Measurements from ENCODE around the gene CTBP1.

Gene CTBP1

DNA sequence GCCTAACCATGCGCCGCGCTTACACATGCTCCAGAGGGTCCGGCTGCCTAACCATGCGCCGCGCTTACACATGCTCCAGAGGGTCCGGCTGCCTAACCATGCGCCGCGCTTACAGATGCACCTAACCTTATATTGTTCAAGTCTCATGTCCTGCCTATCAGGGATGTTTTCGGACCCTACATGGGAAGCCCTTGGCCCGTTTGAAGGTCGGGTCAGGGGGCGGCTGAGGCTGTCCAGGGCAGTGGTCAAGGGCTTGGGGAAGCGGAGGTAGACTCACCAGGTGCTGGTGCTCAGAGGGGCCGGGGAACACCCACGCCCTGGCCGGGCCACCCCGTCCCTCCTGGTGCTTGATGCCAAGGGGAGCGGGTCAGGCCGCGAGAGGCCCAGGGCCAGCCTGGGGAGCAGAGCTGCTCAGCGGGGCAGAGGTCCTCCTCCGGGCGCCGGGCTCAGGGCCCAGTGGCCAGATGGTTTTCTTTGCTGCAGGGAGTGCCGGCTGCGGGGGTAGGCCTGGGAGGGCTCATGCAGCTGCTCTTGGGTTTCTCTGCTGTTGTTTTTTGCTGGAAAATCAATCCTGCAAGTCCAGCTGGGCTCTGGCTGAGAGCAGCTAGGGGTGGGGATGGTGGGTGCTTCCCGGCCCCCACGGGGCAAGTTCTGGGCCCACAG, 41.2 kb downstream of the CTBP1 start:
- DNase-seq: no peak

DNA sequence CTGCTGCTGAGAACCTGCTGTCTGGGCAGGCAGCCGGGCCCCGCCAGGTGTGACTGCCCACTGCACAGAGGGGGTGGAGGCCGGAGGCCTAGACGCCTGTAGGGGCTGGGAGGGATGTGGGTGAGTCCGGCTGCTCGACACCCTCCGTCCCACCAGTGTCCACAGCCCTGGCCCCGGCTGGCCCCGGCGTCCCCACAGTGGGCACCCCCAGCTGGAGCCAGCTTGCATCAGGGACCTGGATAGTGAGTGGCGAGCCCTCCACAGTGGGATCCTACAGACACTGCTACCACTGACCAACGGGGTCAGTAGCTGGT, 41.8 kb downstream of the CTBP1 start:
- no peak for DNase-seq

DNA sequence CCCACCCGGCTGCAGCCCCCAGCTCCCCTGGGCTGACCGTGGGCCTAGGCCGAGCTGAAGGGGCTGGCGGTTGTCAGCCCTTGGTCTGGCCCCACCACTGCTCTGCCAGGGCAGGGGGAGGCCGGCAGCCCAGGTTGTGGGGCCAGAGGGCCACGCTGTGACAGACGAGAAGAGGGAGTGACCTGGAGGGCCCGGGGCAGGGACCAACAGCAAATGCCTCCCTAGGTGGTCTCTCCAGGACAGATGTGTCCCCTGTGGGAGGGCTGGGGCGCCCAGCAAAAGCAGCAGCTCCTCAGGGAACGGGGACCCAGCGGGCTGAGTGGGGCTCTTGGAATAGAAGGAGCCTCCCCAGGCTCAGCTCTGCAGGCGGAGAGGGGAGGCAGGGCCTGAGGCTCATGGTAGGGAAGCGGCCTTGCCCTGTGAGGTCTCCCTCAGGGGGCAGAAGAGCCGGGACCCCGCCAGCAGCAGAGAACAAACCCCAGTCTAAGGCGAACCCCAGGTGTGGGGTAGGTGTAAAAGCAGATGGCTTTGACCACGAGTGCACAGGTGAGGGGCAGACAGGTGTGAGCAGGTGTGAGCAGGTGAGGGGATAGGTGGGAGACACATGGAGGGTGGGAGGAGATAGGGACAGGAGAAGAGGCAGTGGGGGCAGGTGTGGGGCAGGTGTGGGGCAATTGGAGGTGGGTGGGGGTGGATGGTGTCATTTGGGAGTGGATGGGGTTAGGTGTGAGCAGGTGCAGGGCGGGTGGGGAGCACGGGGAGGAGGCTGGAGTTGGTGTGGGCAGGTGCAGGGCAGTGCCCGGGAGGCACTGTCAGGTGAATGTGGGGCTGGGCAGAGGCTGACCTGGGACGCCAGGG, 42.4 kb downstream of the CTBP1 start:
- no peak for DNase-seq

DNA sequence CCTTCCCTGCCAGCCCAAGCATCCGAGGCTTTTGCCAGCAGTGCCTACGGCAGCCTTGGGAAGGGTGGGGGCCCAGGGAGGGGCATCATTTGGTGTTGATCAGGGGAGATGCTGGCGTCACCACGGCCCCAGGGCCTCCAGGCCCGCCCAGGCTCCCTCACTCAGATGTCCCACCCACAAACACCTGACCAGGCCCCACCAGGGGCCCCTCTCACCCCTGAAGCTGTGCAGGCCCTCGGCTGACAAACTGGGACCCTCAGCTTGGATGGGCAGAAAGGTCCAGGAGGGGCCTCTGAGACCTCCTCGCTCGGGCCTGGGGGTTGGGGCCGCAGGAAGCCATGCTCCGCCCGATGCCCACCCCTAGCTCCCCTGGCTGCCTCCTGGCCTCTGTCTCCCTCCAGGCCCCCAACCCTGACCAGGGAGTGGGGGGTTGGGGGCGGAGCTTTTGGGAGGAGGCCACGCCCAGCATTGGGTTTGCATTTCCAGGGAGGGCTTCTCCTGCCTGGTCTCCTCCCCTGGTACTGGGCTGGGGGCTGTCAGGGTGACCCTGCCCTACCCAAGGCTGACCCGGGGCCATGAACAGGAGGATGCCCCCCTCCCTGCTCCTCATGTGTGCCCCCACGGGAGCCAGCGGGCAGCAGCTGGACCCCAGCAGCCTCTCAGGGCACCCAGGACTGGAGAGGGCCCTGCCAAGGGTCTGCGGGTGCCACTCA, 43.2 kb downstream of the CTBP1 start:
- no peak for DNase-seq

DNA sequence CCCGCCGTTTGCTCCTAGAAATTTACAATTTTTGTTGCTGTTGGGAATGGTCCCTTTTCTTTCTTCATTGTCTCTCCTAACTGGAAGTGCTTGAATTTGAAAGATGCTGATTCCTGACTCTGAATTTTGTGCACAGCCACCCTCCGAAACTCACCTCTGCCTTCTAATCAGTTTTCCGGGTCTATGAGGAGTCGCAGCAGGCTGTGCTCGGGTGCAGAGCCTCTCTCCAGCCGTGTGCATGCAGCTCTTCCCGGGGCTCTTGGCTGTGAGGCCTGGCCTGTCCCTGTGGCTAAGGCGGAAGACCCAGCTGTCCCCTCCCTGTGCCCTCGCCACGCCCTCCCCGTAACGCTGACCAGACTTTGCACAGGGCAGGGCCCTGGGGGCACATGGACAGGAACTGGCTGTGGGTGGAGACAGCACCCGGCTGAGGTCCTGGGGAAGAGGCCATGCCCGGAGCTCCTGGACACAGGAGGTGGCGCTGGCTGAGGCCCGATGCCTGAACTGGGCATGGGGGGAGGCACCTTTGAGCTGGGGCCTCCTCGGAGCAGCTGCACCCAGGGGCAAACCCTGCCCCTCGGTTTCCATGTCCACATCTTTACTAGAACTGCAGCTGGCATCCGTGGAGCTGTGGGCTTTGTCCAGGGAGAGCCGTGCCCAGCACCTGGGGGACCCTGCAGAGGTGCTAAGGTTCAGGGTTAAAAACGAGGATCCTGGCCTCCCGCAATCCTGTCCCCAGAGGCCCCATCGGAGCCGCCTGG, 43.9 kb downstream of the CTBP1 start:
- DNase-seq: no peak

DNA sequence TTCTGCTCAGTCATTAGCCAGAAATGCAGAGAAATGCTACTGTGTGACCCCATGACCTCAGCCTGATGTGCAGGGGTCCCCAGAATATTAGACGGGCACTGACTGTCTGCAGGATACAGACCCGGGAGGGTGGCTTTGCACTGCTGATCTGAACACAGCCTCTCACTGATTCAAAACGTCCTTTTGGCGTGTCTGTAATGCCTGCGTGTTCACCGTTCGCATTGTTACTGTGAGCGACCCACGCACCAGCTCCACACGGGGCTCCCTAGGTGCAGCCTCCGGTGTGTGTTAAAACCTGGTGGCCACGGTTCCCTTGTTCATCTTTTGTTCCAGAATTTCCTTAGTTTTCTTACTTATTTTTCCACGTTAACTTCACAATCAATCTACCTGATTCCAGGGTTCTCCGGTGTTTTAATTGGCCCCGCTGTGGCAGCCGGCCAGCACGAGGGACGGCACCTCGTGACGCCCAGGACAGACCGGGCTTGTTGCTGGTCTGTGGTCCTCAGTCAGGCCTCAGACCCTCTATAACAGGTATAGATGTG, 44.6 kb downstream of the CTBP1 start:
- no peak for DNase-seq

DNA sequence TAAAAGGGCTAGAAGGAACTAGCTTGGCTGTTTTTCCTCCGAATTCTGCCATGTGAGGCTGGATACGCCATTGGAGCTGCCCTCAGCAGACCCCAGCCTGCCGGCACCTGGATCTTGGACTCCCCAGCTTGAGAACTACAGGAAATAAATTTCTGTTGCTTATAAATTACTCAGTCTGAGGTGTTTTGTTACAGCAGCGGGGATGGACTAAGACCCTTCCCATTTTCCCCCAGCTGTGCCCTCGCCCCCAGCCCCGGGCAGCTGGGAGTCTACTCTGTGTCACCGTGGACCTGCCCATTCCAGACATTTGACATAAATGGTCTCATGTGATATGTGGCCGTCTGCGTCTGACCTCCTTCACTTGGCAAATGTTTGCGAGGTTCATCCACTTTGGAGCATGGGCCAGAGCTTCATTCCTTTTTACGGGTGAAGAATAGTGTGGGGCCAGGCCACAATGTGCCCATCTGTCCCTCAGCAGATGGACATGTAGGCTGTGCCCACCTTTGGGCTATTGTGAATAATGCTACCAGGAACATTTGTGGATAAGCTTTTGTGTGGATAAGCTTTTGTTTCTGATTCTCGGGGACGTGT, 45.8 kb downstream of the CTBP1 start:
- DNase-seq: no peak

DNA sequence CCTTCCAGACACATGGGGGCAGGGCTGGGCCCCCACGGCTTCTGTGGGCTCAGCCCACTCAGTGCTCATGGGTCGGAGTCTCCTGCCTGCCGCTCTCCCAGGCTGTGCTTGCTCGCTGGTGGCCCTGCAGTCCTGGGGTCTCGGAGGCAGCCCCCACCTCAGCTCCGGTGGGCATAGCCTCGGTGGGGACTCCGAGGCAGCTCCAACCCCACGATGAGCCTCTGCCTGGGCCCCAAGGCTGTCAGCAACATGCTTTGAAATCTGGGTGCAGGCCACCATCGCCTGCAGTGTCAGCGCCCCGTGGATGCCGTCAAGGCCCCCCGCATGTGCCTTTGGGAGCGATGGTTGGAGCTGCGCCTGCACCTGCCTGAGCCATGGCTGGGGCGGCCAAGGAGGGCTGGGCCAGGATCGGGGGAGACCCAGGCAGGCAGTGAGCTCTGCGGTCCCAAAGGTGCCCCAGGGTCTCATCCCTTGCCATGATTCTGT, 46.4 kb downstream of the CTBP1 start:
- DNase-seq: no peak

DNA sequence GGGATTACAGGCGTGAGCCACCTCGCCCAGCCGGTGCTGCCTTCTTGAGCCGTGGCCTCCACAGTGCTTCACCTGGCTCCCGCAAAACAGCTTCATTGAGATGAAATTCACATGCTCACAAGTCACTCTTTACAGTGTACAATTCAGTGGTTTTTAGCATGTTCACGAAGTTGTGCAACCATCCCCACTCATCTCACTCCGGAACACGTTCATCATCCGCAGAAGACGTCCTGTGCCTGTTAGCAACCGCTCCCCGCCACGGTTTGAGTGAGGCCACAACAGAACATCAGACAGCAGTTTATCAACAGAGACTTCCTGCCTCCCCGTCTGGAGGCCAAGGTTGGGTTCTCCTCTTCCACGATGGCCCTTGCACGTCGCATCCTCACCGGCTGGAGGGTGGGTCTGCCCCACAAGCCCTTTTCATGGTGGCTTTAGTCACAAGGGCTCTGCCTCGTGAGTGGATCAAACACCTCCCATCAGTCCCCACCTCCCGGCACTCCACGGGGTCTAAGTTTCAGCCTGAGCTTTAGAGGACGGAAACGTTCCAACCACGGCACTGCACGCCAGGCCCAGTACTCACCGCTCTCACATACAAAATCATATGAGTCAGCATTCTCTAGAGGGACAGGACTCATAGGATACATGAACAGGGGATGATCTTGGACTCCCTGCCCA, 46.9 kb downstream of the CTBP1 start:
- DNase-seq: no peak

DNA sequence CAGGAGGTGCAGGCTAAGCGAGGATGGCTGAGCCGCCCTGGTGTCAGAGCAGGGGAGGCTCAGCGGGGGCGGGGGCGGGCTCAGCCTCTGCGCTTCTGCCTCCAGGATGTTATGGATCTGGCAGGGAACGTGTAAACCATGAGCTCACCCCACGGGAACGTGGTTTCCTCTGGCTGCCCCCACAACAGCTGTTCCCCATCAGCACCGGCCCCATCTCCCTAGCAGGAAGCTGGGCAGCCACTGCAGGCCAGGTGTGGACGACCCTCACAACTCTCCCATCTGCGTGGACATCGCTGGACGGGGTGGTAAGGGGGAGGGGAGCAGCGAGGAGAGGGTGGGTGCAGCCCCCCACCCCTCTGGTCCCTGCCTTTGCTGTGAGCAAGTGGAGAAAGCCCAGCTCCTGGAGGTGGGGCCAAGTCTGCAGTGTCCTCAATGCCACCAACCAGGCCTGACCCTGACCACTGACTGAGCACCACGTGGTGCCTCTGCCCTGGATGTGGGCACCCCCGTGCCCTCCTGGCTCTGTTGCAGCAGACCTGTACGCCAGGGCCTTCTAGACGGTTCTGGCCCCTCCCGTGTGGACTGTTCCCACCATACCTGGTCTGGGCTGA, 48.4 kb downstream of the CTBP1 start:
- DNase-seq: no peak

DNA sequence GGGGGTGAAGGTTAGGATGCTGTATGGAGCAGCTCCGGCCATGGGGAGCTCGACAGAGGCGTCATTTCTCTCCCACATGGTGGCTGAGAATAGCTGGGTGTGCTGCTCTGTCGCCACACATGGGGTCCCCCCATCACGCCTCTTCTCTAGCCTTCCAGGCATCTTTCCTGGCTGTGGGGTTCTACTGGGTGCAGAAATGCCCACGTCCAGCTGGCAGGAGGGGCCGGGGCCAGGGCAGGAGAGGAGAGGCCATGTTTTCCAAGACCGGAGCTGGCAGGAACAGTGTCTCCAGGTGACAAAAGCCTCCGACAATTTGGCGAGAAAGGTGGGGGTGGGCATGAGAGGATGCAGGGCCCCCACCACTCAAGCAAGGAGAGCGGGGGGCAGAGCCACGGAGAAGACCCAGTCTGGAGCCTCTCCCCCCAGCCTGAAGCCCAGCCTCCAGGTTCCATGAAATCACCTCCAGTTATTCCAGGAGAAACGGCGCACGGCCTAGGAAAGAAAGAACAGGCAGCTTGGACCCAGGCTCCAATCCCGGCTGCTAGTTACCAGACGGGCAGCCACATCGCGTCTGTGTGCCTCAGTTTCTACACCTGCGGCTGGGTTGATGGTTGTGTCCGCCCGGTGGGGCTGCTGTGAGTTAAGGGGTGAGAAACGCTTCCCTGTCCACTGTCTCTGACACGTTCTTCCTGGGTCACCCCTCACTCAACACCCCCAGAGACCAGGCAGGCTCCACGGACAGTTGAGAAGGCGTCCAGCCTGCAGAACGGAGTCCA, 49.2 kb downstream of the CTBP1 start:
- DNase-seq: no peak

DNA sequence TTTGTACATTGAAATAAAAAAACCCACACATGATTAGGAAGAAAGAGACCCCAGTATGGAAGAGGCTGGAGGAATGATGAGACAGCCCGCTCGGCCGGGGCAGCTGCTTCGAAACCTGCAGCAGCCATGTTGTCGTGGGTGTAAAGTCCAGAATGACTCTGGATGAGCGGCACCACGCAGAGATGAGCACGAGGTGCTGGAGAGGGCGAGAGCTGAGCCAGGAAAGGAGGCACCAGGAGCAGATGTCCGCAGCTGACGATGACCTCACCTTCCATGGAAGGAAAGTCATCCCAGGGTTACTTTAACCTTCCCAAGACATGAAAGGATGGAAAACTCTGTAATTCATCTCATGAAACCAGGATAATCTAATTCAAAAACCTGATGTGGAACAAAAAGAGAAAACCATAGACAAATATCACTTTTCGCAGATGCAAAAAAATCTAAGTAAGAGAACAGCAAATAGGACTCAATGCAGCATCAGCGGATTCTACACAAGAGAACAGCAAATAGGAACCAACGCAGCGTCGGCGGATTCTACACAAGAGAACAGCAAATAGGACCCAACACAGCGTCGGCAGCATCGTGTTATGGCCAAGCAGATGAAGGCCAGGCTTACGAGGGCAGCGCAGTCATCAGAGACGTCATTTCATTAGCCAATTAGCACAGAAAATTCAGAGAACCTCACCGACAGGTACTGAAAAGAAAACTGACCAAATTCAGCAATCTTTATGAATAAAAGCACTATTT, 50.7 kb downstream of the CTBP1 start:
- no peak for DNase-seq

DNA sequence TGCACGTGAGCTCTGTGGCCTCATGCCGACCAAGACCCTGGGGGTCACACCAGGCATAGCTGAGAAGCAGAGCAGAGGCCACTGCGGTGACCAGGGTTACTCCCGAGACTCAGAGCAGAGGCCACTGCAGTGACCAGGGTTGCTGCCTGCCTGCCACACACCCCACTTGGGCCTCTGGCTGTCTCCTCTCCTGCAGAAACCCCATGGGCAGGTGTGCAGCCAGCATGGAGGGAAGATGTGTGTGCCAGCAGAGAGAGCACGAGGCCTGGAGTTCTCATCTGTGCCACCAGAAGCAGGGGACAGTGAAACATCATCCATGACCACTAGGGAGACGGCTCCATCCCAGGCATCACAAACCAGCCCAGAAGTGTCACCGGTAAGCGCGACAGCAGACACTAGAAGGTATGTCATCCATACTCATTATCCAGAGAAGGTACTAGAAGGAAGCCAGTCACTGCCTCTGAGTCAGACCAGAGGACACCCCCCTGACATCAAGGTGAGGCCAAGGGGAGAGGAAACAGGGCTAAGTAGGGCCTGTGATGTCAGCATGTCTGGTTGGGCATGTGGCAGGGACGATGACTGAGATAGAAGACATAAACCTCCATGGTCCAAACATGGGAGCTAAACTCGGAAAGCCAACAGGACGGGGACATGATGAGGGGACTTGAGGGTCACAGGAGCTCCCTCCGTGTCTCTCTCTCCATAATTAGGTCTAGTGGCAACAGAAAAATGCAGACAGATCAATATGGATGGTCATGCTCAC, 52.3 kb downstream of the CTBP1 start:
- DNase-seq: no peak

DNA sequence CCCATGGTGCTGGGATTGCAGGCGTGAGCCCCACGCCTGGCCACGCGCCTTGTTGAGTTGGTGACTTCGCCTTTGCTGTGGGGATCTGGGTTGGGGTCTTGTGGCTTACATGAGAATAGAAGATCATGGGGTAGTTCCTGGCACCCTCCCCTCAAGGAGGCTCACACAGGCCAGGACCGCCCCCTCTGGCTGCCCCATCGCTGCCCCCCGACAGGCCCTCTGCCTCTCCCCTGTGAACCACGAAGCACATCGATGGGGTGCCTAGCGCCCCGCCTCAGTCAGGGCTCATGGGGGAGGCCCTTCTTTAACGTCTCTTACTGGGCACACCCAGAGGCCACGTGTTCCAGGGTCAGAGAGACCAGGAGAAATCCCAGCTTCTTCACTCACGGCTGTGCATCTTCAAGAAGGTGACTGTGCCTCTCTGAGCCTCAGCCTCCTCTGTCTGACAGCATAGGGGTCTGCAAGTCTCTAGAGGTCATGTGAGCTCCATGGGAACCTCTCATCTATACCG, 53.0 kb downstream of the CTBP1 start:
- DNase-seq: no peak

DNA sequence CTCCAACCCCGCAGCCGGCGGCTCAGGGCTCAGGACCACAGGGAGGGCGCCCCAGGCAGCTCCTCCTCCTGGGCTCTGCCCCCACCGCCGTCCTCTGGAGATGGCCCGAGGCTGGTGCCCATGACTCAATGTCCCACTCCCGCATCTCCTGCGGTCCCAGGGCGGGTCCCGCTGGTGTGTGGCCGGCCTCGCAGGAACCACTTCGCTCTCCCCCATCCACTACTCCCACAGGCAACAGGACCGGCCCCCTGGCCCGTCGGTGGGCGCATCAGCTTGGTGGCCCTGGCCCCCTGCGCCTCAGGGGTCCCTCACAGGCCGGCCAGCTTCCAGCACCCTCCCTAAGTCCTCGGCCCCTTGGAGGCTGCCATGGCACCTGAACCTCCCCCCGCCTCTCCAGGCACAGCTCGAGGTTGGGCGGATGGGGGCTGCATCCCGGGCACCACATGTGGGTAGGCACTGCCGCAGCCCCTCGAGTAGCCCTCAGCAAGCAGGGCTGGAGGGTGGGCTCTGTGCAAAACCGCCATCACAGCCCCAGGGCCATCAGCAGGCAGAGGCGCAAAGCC, 53.7 kb downstream of the CTBP1 start:
- no peak for DNase-seq

DNA sequence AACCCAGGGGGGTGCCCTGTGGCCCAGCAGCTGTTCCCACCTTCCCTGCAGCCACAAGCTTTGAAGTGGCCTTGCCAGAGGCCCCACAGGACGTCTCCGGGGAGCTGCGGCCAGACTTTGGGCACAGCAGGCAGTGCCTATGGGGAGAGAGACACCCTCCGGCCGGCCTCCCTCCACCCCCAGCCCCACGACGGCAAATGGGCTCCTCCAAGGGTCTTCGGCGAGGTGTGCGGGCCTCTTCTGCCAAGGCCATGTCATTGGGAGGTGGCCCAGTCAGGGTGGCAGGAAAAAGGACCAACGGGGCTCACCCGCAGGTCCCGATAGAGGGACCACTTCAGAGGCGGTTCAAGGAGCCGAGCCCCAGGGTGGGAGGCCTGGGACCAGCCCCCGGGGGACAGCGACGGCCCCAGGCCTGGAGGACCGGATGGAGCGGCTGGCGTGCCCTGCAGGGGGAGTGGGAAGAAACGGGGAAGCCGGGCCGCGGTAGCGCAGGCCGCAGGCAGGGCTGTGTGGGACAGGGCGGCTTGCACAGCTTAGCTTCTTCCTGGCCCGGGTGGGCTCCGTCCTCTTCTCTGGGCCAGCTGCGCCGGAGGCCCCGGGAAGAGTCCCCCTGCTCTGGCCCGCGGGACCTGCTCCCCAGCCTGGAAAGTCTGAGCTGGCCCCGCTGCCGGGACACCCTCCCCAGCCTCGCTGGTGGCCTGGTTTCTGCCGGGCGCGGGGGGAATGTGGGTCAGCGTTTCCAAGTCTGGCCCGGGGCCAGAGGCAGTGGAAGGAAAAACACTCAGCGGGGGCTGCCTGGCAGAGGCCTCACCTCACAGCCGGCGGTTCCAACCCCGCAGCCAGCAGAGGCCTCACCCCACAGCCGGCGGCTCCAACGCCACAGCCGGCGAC, 54.7 kb downstream of the CTBP1 start:
- DNase-seq: no peak

All from NCI-H2029 treated with DMSO at 0.1 percent for 48 hours (cell line).